Activated CD4-positive, alpha-beta memory T cell treated with anti-CD3 and anti-CD28 coated beads, Interleukin-2, amount 10 ng/mL, durations not matched to agents 7 days and 5 days (primary cell): ENCODE measurements around the gene SUCLG2. TPM values are rescaled to one million over a fixed set of nuclear protein-coding genes. Genes with fewer than 3 reads are reported as not detected.
"Not testable (repeated sequence)": the region's sequence is repeated elsewhere in the genome, so short reads cannot be mapped to it uniquely, and the experiment has no call there.

Experiments used
- CTCF ChIA-PET: fragments of 350-600 bp; sonication (Branson Sonifier 250); formaldehyde crosslinking; loops from one replicate; lab custom pipeline; 2021; ENCODE audit warnings: antibody characterized with exemption, inconsistent platforms; lab: Charles Lee
- POLR2A ChIA-PET: fragments of 350-600 bp; sonication (Branson Sonifier 250); formaldehyde crosslinking; loops from one replicate; lab custom pipeline; 2021; ENCODE audit warnings: antibody characterized with exemption; lab: Charles Lee
- DNase-seq: peaks from one replicate; pipeline ENCODE4 v3.0.0-alpha.2; 2020
- H3K27ac Mint-ChIP-seq: one replicate; pipeline ENCODE4 v1.8.0; 2021; ENCODE audit warnings: mild to moderate bottlenecking, mixed read lengths
- H3K27me3 Mint-ChIP-seq: one replicate; pipeline ENCODE4 v1.8.0; 2021; ENCODE audit warnings: mixed read lengths
- H3K36me3 Mint-ChIP-seq: one replicate; pipeline ENCODE4 v1.8.0; 2021; ENCODE audit warnings: low read depth, mixed read lengths
- H3K4me1 Mint-ChIP-seq: one replicate; pipeline ENCODE4 v1.8.0; 2021; ENCODE audit warnings: mixed read lengths
- H3K4me3 Mint-ChIP-seq: one replicate; pipeline ENCODE4 v1.8.0; 2021; ENCODE audit warnings: mild to moderate bottlenecking, mixed read lengths
- H3K9me3 Mint-ChIP-seq: one replicate; pipeline ENCODE4 v1.8.0; 2021; ENCODE audit warnings: mixed read lengths
- total RNA-seq, 2 experiments: library from RNA; stranded (reverse); gene quantifications; one replicate each; pipeline ENCODE4 v1.2.3, GENCODE V29; 2021

The SUCLG2 gene
- total RNA-seq, 2 experiments from 2014 or later: 46.9 to 48.5 TPM

DNA sequence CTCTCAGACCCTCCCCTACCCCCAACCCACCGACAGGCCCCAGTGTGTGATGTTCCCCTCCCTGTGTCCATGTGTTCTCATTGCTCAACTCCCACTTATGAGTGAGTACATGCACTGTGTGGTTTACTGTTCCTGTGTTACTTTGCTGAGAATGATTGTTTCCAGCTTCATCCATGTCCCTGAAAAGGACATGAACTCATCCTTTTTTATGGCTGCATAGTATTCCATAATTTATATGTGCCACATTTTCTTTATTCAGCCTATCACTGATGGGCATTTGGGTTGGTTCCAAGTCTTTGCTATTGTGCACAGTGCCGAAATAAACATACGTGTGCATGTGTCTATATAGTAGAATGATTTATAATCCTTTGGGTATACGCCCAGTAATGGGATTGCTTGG, 117.2 kb downstream of the SUCLG2 start:
- POLR2A ChIA-PET, H3K4me1 Mint-ChIP-seq, H3K4me3 Mint-ChIP-seq, DNase-seq, CTCF ChIA-PET, H3K27ac Mint-ChIP-seq, H3K27me3 Mint-ChIP-seq: not testable (repeated sequence)
- Mint-ChIP-seq H3K9me3 (peaks cover 30% of the 10 kb centered on the region), H3K36me3 (peaks cover 27% of the 10 kb centered on the region)

DNA sequence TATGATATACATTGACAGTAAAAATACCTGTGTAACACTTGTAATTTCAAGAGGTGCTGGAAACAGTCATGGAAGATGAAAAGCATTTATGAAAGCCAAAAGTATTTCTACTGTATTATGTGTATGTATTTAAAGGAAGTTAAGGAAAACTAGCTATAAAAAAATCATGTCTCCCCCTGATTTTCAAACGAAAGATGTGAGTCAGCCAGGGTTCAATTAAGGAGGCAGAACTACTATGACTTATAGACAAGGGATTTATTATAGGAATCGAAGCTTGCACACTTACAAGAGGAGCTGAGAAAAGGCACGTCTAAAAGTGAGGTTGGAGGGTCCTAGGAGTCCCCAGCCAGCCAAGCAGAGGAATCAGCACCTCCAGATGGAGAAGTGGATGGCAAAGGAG, 119.4 kb downstream of the SUCLG2 start:
- H3K4me3 Mint-ChIP-seq: no peak overlapping the region
- ChIA-PET POLR2A (no interaction called here), CTCF (no interaction called here)
- H3K27ac Mint-ChIP-seq: no peak overlapping the region
- no peaks in the 10 kb centered on the region for H3K27me3 Mint-ChIP-seq
- H3K9me3 Mint-ChIP-seq: peaks cover 21% of the 10 kb centered on the region
- DNase-seq: no peak
- H3K4me1 Mint-ChIP-seq: peaks cover 3% of the 10 kb centered on the region
- peaks cover 12% of the 10 kb centered on the region for H3K36me3 Mint-ChIP-seq

DNA sequence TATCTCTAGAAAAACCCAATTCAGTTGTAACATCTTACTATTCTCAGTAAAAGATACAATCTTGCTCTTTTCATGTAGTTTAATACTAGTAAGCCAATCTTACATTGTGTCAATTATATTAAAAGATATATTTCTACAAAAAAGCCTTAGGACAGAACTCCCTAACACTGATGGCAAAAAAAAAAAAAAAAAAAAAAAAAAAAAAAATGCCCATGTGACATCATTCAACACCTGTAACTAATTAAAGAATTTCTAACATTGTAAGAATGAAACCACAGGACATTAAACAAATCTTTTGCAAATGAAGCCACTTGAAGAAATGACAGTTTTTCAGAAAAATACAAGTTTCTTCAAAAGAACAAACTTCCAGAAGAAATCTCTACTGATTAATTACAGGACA, 119.8 kb downstream of the SUCLG2 start:
- POLR2A ChIA-PET: no interaction called here
- Mint-ChIP-seq H3K4me1 (peaks cover 3% of the 10 kb centered on the region), H3K9me3 (peaks cover 18% of the 10 kb centered on the region), H3K4me3 (no peak overlapping the region), H3K27me3 (no peaks in the 10 kb centered on the region), H3K36me3 (peaks cover 8% of the 10 kb centered on the region), H3K27ac (no peak overlapping the region)
- CTCF ChIA-PET: no interaction called here
- no peak for DNase-seq

DNA sequence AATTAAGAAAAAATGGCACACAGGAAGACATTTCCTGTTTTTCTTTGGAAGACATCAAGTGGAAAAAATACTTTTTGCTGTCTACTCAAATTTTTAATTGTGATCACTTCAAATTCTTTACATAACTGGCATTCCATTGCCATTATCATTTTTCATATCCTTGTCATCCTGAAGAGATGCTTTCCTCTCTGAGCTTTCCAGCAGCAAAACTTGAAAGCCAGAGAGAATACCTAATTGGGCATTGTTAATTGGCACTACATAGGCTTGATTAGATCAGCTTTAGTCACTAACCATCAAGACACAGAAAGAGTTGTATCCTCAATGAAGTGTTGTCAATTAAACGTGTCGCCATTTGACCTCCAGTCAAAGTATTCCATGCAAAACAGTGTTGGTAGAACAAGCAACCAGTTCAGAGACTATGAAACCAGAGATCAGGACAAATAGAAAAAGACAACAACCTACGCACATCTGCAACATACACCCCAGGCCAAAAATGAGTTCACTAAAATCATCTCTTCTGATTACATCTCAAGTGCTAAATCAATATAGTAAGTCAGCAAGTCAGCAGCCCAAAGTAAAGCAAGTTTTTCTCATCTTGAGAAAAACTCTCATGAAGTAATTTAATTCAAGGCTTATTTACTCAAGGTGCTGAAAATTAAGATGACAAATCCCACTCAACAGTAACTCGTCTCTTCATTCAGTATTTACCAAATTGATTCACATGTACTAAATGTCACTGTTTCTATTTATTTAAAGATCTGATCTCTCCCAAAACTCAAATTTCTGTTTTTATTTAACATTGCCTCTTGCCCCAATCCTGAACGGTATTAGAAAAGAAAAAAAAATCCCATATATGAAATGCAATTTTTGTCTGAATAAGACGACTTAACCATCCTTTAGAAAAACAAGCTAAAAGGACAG, 123.0 kb downstream of the SUCLG2 start:
- no peak for DNase-seq
- no peaks in the 10 kb centered on the region for H3K9me3 Mint-ChIP-seq
- H3K4me1 Mint-ChIP-seq: peaks cover 3% of the 10 kb centered on the region
- CTCF ChIA-PET: no interaction called here
- H3K4me3 Mint-ChIP-seq: no peak overlapping the region
- POLR2A ChIA-PET: no interaction called here
- no peaks in the 10 kb centered on the region for H3K27me3 Mint-ChIP-seq
- peaks cover 20% of the 10 kb centered on the region for H3K36me3 Mint-ChIP-seq
- no peak overlapping the region for H3K27ac Mint-ChIP-seq

DNA sequence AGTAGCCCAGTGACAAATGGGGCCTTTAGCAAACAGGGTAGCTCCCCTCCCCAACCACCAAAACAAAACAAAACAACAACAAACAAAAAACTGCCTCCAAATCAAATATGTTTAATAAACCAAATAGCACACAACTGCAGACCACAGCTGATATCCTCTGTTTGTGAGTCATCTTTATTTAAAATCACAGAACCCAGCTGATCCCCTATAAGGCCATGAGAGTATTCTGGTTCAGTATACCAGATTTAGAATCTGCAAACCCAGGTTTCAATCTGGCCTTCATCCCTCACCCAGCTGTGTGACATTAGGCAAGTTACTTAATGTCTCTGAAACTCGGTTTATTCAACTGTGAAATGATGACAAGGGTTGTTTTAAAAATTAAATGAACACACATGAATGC, 124.5 kb downstream of the SUCLG2 start:
- Mint-ChIP-seq H3K4me3 (no peak overlapping the region), H3K27ac (no peak overlapping the region), H3K27me3 (no peaks in the 10 kb centered on the region), H3K36me3 (peaks cover 32% of the 10 kb centered on the region), H3K4me1 (peaks cover 3% of the 10 kb centered on the region), H3K9me3 (no peaks in the 10 kb centered on the region)
- DNase-seq: no peak
- ChIA-PET CTCF (no interaction called here), POLR2A (no interaction called here)

DNA sequence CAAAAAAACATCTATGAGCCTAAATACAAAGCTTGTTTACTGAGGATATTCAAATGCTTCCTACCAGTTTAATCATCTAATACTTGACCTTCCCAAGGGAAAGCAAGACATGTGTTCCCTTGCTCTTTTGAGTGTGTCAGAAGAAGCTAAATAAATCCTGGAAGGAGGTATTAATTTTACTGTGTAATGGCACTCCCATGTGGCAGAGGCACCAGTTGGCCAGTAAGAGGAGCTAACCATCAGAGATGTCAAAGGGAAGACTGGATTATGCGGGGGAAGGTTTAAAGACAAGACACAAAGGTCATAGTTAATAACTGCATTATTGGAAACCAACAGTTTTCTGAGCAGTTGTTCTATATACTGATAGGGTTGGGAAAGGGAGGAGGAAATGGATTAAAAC, 125.1 kb downstream of the SUCLG2 start:
- no peak for DNase-seq
- no peaks in the 10 kb centered on the region for H3K9me3 Mint-ChIP-seq
- ChIA-PET CTCF (no interaction called here), POLR2A (no interaction called here)
- H3K27ac Mint-ChIP-seq: no peak overlapping the region
- peaks cover 37% of the 10 kb centered on the region for H3K36me3 Mint-ChIP-seq
- H3K27me3 Mint-ChIP-seq: no peaks in the 10 kb centered on the region
- peaks cover 3% of the 10 kb centered on the region for H3K4me1 Mint-ChIP-seq
- no peak overlapping the region for H3K4me3 Mint-ChIP-seq

DNA sequence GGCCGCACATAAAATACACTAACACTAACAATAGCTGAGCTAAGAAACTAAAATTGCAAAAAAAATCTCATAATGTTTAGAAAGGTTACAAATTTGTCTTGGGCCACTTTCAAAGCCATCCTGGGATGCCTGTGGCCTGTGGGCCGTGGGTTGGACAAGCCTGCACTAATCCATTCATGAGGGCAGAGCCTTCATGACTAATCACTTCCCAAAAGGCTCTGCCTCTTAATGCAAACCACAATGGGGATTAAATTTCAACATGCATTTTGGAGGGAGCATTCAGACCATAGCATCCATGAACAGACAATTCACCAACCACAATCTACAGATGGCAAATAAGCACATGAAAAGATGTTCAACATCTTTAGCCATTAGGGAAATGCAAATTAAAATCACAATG, 128.2 kb downstream of the SUCLG2 start:
- H3K4me1 Mint-ChIP-seq: peaks cover 3% of the 10 kb centered on the region
- ChIA-PET CTCF (no interaction called here), POLR2A (no interaction called here)
- H3K9me3 Mint-ChIP-seq: no peaks in the 10 kb centered on the region
- H3K27ac Mint-ChIP-seq: no peak overlapping the region
- no peak overlapping the region for H3K4me3 Mint-ChIP-seq
- DNase-seq: no peak
- peaks cover 37% of the 10 kb centered on the region for H3K36me3 Mint-ChIP-seq
- no peaks in the 10 kb centered on the region for H3K27me3 Mint-ChIP-seq

DNA sequence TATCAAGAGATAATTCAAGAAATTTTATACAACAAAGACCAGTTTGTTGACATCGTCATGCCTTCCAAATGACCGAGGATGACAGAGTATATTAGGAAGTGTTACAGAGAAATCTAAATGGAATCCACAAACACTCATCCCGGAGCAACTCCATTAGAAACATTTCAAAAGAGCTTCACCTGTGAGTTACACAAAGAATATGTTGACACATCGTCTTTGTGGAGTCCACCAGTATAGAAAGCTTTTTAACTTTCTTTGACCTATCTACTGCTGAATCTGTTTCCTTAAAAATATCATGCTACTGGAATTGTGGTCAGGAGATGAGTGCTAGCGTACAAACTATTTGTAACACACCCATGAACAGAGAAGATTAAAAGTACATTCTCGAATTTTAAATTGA, 130.4 kb downstream of the SUCLG2 start:
- CTCF ChIA-PET: no interaction called here
- Mint-ChIP-seq H3K9me3 (no peaks in the 10 kb centered on the region), H3K27me3 (no peaks in the 10 kb centered on the region), H3K36me3 (peaks cover 49% of the 10 kb centered on the region), H3K4me1 (no peaks in the 10 kb centered on the region), H3K27ac (no peak overlapping the region), H3K4me3 (no peak overlapping the region)
- DNase-seq: no peak
- POLR2A ChIA-PET: no interaction called here

DNA sequence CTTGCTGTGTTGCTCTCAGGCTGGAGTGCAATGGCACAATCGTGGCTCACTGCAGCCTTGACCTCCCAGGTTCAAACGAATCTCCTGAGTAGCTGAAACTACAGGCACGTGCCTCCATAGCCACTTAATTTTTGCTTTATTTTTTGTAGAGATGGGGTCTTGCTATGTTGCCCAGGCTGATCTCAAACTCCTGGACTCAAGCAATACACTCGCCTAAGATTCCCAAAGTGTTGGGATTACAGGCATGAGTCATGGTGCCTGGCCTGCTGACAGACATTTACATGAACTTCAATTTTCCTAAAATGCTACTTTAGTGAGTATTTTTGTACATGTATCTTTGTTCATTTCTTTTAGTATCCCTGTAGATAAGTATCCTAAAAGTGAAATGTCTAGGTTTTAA, 132.3 kb downstream of the SUCLG2 start:
- Mint-ChIP-seq H3K9me3 (no peaks in the 10 kb centered on the region), H3K4me1 (no peaks in the 10 kb centered on the region), H3K36me3 (peaks cover 46% of the 10 kb centered on the region), H3K27me3 (no peaks in the 10 kb centered on the region), H3K27ac (no peak overlapping the region), H3K4me3 (no peak overlapping the region)
- CTCF ChIA-PET: no interaction called here
- no peak for DNase-seq
- POLR2A ChIA-PET: no interaction called here

DNA sequence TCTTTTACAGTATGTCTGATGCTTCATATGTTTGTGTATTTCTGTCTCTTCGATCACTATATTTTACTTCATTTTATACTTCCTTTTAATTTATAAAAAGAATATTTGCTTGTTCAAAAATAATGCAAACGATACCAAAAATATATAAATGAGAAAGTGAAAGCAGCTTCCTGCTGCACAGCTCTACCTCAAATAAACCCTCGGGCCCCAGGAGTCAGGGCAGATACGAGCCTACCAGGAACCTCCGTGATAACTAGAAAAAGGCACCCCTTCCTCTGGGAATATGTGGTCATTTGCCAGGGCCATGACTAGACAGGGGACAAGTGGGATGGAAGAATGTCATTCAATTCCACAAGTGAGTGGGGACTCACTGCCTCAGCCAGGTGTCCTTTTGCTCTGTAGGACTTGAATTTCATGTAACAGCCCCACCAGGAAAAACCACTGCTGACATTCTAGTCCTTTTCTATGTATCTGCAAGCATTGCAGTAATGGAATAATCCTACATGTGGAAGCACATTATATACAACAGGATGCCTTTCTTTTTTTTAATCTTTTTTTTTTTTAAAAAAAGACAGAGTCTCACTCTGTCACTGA, 133.3 kb downstream of the SUCLG2 start:
- Mint-ChIP-seq H3K27me3 (no peaks in the 10 kb centered on the region), H3K4me3 (no peak overlapping the region)

DNA sequence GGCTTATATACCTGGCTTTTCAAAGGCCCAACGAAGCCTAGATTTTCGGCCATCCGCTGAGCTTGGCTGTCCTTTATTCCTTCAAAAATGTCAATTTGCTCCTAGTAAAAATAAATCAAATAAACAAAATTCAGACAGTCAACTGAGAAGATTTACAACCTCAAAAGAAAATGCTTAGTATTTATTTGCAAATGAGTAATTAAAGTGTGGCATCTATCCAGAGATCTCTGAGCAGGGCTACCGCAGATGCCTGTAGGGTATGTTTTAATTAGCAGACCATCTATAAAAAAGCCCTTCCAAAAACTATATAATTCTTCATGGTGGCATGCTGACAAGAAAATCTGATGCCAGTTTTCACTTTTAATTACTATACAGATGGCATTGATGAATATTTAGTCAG, 136.2 kb downstream of the SUCLG2 start:
- ChIA-PET POLR2A (no interaction called here), CTCF (interaction anchor here (1.4 kb wide), 1 partner anchor 19 kb away, joined by 3 read pairs; no protein-coding TSS in a partner anchor)
- H3K4me1 Mint-ChIP-seq: no peaks in the 10 kb centered on the region
- no peak overlapping the region for H3K27ac Mint-ChIP-seq
- H3K9me3 Mint-ChIP-seq: no peaks in the 10 kb centered on the region
- no peak for DNase-seq
- H3K27me3 Mint-ChIP-seq: no peaks in the 10 kb centered on the region
- no peak overlapping the region for H3K4me3 Mint-ChIP-seq
- peaks cover 41% of the 10 kb centered on the region for H3K36me3 Mint-ChIP-seq

More for the DNA sequence above, 133.3 kb downstream of the SUCLG2 start:
- Mint-ChIP-seq H3K36me3 (peaks cover 42% of the 10 kb centered on the region), H3K9me3 (no peaks in the 10 kb centered on the region), H3K4me1 (no peaks in the 10 kb centered on the region), H3K27ac (no peak overlapping the region)
- POLR2A ChIA-PET: no interaction called here
- no peak for DNase-seq
- CTCF ChIA-PET: no interaction called here

DNA sequence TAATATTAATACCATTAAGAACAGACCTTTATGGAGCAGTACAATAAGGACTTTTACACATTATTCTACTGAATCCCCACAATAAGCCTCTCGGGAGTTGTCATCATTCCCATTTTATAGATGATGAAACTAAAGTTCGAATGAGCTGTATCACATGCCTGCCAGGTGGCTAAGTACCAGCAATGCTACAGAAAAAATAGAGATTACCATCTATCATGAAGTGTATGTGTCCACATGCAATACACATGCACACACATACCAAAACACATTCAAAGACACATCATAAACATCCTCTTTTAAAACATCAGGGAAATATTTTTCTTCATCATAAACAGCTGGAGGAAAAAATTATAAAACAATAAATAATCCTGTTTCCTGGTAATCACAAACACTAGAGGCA, 136.6 kb downstream of the SUCLG2 start:
- H3K4me3 Mint-ChIP-seq: no peak overlapping the region
- DNase-seq: no peak
- no peaks in the 10 kb centered on the region for H3K27me3 Mint-ChIP-seq
- H3K27ac Mint-ChIP-seq: no peak overlapping the region
- H3K9me3 Mint-ChIP-seq: no peaks in the 10 kb centered on the region
- peaks cover 41% of the 10 kb centered on the region for H3K36me3 Mint-ChIP-seq
- ChIA-PET POLR2A (no interaction called here), CTCF (interaction anchor here (1.4 kb wide), 1 partner anchor 19 kb away, joined by 3 read pairs; no protein-coding TSS in a partner anchor)
- no peaks in the 10 kb centered on the region for H3K4me1 Mint-ChIP-seq

DNA sequence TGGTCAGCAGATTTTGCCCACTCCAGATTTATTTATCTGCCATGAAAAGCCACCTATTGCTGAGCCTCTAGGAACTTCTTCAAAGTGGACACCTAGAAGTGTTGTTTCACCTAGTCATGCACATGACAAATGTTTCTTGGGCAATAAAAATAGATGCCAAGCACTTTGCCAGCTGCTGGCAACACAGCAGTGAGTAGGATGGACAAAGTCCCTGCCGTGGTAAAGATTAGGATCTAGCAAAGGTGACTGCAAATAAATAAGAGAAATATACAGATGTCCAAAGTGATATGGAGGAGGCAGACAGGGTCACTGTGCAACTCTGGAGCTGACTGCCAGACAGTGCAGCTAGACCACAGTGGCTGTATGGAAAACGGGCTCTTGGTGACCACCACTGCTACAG, 137.9 kb downstream of the SUCLG2 start:
- peaks cover 45% of the 10 kb centered on the region for H3K36me3 Mint-ChIP-seq

More for the DNA sequence above, 137.9 kb downstream of the SUCLG2 start:
- no peaks in the 10 kb centered on the region for H3K9me3 Mint-ChIP-seq
- no peak for DNase-seq
- POLR2A ChIA-PET: no interaction called here
- H3K4me3 Mint-ChIP-seq: no peak overlapping the region
- H3K27me3 Mint-ChIP-seq: no peaks in the 10 kb centered on the region
- no peaks in the 10 kb centered on the region for H3K4me1 Mint-ChIP-seq
- H3K27ac Mint-ChIP-seq: no peak overlapping the region
- CTCF ChIA-PET: no interaction called here
